GM19395 (cell line): Measurements from ENCODE around the gene KCNS1.
"Not testable (repeated sequence)": the region's sequence is repeated elsewhere in the genome, so short reads cannot be mapped to it uniquely, and the experiment has no call there.

ENCODE experiments used
- ATAC-seq: cut with Tn5 transposase; IDR thresholded peaks from one replicate; pipeline ENCODE4 v1.9.1; 2021; ENCODE audit warnings: mild to moderate bottlenecking, moderate library complexity; ENCODE audit not compliant: unreplicated experiment

The KCNS1 gene

DNA sequence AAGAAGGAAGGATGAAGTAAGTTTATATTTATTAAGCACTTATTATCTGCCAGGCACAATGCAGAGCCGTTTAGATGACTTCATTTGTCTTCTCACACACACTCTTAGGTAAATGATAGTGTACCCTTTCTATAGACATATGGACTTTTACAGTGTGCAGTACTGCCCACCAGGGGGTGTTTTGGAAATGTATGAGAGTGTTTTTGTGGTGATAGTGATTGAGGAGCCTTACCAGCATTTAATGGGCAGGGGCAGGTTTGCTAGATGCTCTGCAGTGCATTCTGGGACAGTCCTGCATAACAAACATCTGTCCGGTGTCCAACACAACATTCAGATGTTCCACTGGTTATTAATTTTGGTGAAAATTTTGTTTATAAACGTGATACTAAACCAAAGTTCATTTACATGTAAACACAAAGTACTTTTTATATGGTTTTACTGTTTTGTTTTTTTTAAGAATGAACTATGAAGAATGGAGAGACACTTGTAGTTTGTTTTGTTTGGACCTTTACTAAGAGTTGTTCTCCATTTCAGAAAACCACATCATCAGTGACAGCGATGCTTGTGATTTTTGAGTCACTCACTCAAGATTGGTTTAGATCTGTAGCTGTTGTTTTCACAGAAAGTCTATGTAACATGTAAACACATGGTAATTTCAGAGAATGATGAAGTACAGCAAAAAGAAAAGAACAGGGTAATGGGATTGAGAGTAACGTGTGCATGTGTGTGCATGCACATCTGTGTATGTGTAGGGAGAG lies 19.9 kb downstream of the KCNS1 start:
- ATAC-seq, result no peak

DNA sequence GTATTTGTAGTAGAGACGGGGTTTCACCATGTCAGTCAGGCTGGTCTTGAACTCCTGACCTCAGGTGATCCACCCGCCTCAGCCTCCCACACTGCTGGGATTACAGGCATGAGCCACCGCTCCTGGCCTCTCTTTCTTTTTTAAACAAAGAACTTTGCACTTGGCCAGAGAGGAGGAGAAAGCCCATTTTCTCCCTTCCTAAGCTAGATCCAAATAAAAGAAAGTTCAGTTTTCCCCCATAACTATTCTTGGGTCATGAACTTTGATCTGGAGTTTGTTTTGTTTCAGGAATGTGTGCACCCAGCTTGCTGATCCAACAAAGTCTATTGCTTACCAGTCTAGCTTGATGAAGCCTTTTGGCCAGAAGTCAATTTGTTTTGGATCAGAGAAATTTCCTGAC lies 23.4 kb downstream of the KCNS1 start:
- no peak for ATAC-seq

DNA sequence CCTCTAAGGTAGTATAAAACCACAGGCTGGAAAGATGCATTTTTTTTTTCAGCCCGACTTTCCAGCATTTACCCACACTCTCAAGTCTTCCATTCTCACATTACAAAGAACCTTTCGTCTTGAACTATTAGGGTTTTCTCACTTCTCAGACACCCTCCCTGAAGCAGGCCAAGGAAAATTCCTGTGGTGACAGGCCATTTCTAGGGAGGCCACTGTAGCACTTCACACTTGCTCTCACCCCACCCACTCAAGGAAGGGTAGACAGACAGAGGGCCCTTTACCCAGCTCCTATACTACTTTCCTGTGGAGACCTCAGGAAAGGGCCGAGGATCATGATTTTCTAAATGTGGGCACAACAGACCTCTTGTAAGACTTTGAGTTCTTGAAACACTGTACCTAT lies 27.7 kb downstream of the KCNS1 start:
- ATAC-seq, result no peak

DNA sequence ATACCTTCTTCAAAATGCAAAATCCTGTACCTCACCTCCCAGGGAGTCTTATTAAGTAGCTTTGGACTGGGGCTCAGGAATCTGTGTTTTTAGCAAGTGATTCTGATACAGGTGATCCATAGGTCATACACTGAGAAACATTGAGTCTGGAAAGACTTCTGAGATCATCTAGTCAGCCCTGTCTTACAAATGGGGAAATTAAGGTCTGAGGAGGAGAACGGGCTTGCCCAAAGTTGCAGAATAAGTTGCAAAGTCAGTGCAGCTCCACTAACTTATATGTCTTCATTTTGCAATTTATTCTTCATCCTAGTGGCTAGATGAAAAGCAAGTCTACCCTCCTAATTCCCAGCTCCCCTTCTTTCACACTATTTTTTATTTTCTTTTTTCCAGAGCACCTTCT lies 28.9 kb downstream of the KCNS1 start:
- no peak for ATAC-seq

DNA sequence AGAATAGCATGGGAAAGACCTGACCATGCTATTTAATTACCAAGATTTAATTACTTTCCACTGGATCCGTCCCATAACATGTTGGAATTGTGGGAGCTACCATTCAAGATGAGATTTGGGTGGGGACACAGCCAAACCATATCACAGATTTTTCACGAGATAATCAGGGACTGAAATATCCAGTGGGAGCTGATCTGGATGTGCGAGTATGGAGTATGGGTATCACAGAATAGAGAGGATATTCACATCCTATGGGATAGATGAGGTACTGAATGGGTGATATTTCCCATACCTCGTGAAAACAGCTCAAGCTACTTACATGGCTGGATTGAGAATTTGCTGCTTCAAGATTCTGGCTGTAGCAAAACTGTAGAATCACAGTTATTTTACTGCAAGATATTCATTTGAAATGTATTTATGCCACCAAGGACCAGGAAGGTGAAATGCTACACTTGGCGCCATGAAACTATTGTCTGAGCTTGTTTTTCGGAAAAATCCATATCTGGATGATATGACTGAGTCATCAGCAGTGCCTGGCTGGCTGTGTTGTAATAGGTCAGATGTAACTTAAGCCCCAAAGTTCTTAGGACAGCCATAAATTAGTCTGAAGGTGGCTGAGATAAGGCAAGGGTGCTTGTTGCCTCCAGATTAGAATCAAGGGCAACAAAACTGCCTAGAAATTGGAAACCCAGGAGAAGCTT lies 29.8 kb downstream of the KCNS1 start:
- ATAC-seq, result no peak

DNA sequence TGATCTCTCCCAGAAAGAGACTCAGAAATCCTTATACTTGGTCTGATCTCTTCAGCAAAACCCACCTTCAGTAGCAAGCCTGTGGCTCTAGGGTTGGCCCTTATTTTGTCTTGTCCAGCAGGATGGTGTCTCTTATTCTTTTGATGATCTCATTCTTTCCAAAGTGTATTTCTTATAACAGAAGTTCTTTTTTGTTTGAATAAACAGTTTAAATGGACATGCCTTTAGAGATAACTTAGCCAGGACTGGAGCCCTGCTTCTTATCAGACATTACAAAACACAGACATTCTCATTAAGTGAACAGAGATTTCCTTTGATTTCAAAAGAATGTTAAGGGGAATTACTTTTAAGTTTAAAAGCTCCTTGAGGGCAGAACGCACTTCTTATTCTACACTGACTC lies 31.7 kb downstream of the KCNS1 start:
- ATAC-seq, result no peak

DNA sequence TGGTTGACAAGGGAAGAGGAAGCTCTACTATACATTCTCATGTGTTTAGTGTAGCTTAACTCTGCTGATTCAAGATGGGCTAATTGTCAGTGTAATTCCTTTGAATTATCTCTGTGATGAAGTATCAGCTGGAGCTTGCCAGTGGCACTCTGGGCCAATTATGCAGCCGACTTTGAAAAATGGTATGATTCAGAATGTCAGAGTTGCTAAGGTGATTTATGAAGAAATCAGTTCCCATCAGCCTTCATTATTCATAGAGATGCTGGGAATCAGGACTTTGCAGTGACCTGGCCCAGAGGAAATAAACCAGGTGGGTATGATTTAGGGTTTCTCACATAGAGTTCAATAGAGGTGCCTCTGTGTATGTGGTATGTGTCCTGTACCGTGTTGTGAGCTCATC lies 33.4 kb downstream of the KCNS1 start:
- no peak for ATAC-seq

DNA sequence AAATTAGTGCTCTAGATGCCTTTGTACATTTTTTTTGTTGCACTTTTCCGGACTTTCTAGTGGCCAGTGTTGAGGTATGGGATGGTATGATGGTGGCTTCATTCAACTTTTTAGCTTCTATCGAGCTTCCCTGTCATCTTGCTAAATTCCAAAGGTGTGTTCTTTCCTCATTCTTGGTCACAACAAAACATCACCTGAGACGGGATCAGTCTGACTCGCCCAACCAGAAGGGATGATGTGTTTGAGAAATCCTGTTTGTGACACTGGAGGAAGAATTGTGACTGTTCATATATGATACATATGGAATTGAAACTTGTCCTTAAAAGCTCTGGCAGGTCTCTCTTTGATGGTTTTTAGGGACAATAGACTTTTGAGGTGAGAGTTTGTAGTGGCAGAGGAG lies 33.8 kb downstream of the KCNS1 start:
- no peak for ATAC-seq

DNA sequence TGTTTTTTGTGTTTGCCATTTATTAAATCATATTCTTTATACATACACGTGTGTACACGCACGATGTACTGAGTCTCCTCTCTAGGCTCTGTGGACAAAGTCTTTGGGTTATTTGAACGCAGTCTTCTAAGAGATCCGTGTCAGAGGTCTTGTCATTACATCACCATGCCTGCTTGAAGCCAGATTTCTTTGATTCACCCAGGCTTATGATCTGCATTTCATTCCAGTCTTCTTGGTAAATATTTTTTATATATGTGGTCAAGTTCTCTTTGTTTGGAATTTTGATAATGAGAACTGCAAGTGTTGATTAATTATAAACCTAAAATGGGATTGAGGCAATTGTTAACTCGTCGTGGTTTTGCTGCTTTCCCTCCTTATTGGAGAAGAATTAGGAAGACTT lies 34.6 kb downstream of the KCNS1 start:
- no peak for ATAC-seq

DNA sequence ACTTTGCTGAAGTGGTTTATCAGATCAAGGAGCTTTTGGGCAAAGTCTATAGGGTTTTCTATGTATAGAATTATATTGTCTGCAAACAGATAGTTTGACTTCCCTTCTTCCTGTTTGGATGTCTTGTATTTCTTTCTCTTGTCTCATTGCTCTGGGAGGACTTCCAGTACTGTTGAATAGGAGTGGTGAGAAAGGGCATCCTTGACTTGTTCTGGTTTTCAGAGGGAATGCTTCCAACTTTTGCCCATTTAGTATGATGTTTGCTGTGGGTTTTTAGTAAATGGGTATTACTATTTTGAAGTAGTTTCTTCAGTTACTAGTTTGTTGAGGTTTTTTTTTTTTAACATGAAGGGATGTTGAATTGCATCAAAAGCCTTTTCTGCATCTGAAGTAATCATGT lies 36.1 kb downstream of the KCNS1 start:
- ATAC-seq, result no peak

DNA sequence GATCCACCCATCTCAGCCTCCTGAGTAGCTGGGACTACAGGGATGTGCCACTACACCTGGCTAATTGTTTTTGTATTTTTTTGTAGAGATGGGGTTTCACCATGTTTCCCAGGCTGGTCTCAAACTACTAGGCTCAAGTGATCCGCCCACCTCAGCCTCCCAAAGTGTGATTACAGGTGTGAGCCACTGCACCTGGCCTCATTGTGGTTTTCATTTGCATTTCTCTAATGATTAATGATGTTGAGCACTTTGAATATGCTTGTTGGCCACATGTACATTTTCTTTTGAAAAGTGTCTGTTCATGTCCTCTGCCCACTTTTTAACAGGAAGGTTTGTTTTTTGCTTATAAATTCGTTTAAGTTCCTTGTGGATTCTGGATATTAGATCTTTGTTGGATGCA lies 37.8 kb downstream of the KCNS1 start:
- not testable (repeated sequence) for ATAC-seq

DNA sequence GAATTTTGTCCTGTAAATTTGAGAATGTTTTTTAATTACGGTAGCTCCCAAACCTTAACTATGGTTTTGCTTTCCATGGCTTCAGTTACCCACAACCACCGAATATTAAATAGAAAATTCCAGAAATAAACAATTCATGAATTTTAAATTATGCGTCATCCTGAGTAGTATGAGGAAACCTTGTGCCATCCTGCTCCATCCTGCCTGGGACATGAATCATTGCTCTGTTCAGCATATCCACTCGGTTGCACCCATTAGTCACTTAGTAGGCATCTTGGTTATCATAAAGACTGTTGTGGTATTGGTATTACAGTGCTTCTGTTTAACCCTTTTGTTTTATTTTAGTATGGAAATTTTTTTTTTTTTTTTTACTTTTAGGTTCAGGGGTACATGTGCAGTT lies 39.7 kb downstream of the KCNS1 start:
- ATAC-seq, result no peak

DNA sequence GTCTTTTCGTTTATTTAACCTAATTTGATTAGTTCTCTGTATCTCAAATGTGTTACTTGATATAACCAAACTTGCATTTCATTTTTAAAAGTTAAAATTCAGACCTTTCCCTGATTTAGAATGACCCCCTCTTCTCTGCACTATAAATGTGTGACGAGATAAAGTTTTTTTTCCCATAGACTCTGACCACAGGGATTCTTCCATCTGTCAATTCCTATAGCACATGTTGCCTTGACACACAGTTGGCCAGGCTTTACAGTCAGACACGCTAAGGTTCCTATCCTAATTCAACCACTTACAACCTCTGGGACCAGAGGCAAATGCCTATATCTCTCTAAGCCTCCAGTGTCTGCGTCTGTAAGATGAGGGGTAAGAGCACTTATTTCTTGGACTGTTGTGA lies 40.6 kb downstream of the KCNS1 start:
- no peak for ATAC-seq

DNA sequence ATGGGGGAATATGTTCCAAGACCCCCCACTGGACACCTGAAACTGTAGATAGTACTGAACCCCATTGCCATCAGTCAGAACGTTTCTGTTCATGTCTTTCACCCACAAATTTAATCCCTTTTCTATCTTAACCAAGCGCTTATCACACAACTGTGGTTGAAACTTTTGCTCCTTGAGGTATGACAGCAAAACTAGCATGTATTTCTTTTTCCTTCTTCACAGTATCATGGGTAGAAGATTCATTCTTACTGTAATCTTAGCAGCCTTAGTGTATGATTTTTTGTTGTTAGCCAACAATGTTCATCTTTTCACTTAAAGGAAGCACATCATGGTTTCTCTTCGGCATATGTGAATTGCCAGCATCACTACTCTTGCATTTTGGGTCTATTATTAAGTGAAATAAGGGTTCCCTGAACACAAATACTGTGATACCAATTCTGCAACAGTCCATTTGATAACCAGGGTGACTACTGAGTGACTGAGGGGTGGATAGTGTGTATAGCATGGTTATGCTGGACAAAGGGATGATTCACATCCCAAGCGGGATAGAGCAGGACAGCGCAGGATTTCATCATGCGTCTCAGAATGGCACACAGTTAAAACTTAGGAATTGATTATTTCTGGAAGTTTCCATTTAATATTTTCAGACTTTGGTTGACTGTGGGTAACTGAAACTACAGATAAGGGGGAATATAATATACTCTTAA lies 41.8 kb downstream of the KCNS1 start:
- no peak for ATAC-seq

DNA sequence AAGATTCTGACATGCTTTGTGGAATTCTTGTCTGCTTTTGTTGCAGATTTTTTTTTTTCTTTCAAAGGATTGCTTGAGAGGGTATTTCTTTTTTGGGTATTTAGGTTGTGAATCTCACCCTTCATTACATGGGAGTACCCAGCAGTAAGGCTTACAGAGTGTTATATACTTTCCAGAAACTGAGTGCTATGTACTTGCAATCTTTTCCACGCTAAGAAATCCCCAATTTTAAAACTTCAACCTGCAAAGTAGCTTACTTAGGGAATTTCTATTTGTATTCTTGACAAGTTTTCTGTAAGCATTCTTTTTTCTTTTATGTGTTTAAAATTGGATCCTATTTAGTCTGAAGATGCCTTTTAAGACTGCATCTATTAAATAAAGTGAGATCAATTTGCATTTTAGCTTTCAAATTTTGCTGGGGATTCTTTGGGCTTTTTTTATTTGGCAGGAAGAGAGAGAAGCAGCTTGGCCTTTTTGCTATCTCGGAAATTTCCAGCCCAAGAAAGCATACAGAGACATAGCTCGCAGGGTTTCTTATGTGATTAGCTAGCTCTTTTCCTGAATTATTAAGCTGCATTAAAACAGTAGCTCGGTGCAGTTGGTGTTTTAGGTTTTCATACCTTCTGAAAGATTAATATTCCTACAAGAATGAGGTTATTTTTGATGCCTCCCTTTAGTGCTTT lies 42.6 kb downstream of the KCNS1 start:
- ATAC-seq, result no peak

DNA sequence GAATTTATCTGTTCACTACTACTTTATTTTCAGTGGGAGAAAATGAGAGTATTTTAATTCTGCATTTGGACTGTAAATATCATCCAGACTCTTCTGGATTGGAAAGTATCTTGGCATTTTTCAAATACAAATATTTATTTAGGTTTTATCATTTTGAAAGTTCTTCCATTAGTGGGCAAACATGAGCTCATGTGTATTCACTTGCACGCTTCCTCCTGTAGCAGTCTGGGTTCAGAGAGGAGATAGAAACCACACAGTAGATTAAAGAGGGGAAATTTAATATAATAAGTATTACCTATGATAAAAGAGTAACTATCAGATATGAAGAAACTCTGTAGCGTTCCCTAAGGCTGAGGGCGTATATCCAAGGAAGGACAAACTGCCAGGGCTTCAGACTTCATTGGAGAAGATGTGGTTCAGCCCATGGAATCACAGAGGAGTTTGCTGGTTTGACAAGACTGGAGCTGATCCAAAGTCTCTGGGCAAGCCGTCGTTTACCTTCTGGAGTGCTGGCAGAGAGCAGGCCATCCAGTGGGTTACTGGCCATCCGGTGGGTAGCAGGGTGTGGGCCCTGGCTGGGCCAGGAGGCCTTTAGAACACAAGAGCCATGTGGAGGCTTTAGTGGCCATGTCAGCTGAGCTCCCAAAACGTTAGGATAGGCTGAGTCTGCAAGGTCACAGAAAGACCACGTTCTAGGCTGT lies 44.3 kb downstream of the KCNS1 start:
- ATAC-seq, result no peak

DNA sequence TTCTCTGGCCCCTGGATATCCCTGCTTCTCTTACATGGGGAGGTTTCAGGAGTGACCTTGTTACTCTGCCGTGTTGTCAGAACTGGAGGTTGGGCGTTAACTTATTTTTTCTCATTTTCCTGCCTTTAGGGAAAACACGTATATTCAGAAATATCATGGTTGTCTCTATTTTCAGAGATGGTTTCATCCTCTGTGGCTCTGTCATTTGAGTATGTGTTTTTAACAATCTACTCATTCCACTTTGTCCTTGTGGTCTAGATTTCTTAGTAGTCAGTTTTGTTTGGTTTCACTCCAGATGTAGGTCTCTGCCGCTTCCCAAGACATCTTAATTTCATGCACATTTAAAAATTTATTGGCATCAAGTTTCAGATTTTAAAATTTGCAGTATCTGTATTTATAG lies 45.9 kb downstream of the KCNS1 start:
- ATAC-seq, result no peak

DNA sequence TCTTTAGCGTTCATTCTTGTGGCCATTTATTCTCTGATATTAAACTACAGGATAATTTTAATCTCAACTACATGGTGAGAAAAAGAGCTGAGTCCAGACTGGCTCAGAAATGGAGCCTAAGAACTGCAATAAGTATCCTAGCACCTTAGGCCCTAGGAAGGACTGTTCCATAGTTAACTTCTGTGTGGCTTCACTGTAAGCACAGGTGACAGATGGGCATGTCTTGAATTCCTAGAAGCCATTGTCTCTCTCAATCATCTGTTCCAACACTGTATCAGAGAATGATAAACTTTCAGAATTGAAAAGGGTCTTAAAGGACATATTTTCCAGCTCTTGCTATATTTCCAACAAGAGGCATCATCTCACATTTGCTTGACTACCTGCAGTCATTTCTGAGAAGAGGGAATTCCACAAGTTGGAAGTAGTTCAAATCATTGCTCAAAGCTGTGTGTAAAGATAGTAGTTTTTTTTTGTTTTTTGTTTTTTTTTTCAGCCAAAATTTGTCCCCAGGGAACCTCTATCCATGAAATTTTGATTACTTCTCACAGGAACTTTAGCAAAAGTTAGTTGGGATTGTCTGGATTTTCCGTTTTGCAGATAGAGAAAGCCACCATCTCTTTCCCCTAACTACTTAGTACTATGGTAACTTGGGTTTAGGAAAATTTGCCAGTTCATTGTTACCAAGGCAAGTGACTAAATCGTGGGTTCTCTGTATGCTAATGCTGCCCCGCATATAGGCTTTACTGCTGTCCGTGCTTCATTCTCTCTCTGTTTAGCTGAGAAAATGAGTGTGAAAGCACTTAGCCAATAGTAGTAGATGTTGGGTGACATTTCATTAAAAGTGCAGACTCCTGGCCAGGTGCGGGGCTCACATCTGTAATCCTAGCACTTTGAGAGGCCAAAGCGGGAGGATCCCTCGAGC lies 47.2 kb downstream of the KCNS1 start:
- peak; percentile 33 for ATAC-seq

DNA sequence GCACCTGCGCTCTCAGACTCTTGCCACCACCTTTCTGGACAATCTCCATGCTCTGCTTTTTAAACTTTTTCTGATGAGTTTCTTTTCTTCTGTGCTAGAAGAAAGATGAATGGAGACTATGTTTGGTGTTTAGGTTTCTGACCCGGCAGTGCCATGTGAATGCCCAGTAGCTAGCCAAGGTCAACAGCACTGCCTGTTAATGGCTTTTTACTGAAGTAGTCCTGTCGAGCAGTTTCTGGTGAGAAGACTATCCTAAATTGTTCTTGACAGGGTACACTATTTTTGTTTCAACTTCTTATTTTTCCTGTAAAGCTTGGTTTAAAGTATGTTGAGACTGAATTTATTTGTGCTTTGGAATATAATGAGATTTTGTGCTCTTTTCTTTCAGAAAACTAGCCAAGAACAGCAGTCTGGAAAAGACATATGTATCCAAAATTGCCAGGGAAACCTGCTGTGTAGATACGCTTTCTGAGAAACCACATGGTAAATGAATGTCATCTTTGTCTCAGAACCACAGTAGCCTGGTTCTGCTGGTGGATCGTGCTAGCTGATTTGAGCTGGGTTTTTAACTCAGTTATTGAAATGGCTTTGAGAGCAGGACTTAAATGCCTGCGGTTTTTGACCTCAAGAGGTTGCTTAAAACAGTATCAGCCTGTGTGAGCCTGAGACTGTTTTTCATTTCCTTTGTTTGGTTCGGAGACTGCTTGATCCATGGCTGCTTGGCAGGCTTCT lies 48.1 kb downstream of the KCNS1 start:
- ATAC-seq, result peak; percentile 76
